NT2/D1 (cell line): ENCODE measurements around the gene GNAQ.

Experiments
- SUZ12 ChIP-seq: IDR thresholded peaks from 2 replicates; pipeline ENCODE4 v1.6.1; 2011; ENCODE audit not compliant: insufficient read length, insufficient read depth; ENCODE audit errors: extremely low read depth
- YY1 ChIP-seq: IDR thresholded peaks from 2 replicates; pipeline ENCODE4 v1.6.1; 2011; ENCODE audit not compliant: insufficient read length, insufficient read depth

DNA sequence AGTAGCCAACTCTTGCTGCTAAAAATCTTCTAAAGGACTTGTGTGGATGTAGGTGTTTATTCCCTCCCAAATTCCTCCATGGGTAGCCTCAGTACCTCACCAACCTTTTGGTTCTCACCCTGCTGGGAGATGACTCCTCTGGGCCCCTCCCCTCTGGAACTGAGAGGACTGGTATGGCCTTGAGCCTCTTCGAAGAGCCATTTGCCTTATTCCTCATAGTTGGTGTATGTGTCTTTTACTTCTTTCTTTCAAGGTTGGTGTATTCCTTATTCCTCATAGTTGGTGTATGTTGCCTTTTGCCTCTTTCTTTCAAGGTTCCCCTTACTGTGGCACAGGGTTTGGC, 48.3 kb downstream of the GNAQ start:
- TF ChIP-seq SUZ12 (no peak), YY1 (no peak)
